GM21423 (cell line): ENCODE data around the gene RNF167.
A peak's percentile ranks its signal among the peaks of the same experiment; 100 is the strongest.

Experiments
- ATAC-seq: cut with Tn5 transposase; IDR thresholded peaks from one replicate; pipeline ENCODE4 v1.9.1; 2021; ENCODE audit warnings: mild to moderate bottlenecking, moderate library complexity; ENCODE audit not compliant: unreplicated experiment

The RNF167 gene

DNA sequence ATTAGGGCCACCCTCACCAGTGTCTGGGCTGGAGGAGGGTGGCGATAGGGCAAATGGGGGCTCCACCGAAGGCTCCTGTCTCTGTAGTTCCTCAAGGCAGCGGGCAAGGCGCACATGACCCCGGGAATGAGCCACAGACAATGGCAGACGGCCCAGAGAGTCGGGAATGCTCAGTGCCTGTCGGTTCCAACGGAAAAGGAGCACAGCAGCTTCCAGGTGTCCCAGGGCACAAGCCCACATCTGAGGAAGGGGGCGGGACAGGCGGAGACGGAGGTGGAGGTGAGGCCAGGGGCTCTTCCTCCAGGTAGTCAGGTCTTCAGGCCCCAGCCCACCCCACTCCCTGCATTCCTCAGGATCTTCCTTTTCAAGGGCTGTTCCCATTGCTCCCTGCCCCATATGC lies 32.7 kb downstream of the RNF167 start:
- no peak for ATAC-seq

DNA sequence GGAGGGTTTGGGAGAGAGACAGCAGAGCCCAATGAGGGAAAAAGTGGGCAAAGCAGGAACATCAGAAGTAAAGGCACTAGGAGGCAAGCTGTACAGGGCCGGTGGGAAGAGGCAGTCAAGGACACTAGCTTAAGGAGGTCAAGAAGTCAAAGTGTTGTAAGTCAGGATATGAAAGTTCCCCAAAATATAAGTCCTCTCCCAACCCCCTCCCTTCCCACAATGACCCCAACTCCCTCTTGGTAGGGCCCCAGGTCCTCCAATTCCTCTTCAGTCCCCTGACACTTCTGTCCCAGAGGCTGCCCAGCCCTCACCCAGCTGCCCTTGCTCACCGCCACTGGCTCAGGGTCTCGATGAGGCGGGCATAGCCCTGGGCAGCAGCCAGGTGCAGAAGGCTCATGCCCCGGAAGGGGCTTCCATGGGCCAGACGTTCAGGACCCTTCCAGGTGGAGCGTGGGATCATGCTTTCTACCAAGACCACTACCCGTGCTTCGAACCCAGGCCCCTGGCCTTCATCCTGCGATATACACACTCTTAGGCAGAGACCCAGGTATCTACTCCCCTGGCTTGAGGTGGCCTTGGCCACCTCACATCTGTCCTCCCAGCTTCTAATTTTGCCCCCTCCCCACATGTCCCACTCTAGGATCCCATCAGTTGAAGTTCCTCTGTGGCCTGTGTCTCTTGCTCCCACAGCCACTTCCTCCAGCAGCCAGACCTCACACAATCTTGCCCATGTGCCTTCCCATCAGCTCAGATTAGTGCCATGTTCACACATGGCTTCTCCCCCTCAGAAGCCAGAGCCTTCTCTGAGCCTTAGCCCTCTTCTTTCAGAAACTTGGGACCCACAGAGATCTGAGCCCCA lies 33.4 kb downstream of the RNF167 start:
- no peak for ATAC-seq

- ATAC-seq: no peak
These were observed 34.1 kb downstream of the RNF167 start for GRCh38 chr17:4974115-4974670.

- no peak for ATAC-seq
These were observed 38.7 kb downstream of the RNF167 start for GRCh38 chr17:4978726-4979125.

DNA sequence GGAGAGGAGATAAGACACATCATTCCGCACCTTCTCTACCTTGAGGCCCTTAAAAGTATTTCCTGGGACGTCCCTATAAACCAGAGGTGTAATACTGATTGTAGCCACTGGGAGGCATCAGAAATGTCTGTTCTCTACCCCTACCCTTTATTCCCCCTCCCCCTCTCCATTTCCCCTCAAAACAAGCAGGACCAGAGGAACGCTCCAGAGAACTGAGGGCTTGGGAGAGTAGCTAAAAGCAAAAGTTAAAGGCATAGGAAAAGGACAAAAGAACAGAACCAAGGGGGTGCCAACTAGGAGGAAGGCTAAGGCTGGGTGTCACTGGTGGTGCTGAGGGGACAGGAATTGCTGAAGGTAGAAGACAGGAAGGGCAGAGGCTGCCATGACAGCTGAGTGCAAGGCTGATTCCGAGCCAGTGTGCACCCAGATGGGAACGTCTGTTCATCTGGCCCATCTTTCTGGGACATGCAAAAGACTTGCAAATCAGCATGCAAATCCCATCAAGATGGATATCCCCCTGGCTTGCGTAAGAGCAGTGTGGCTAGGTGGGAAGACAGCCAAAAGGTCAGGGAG lies 40.7 kb downstream of the RNF167 start:
- no peak for ATAC-seq

GRCh38 chr17:4982305-4982704 lies 42.2 kb downstream of the RNF167 start:
- ATAC-seq: no peak

DNA sequence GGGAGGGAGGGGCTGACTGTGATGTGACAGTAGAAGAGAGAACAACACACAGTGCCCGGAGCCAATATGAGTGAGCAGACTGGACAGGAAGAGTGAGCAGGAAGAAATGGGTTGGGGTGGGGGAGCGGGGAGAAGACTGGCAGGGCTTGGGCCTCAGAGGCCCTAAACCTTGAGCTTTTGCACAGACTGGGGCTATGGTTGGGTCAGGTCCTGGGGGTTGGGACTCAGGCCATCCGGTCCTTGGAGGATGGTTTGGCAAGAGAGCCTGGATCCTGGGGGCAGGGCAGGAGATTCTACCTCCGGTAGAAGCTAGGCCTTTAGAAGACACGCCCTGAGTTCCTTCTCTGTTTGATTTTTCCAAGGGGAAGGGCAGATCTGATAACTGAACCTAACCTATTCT lies 46.3 kb downstream of the RNF167 start:
- ATAC-seq: no peak

DNA sequence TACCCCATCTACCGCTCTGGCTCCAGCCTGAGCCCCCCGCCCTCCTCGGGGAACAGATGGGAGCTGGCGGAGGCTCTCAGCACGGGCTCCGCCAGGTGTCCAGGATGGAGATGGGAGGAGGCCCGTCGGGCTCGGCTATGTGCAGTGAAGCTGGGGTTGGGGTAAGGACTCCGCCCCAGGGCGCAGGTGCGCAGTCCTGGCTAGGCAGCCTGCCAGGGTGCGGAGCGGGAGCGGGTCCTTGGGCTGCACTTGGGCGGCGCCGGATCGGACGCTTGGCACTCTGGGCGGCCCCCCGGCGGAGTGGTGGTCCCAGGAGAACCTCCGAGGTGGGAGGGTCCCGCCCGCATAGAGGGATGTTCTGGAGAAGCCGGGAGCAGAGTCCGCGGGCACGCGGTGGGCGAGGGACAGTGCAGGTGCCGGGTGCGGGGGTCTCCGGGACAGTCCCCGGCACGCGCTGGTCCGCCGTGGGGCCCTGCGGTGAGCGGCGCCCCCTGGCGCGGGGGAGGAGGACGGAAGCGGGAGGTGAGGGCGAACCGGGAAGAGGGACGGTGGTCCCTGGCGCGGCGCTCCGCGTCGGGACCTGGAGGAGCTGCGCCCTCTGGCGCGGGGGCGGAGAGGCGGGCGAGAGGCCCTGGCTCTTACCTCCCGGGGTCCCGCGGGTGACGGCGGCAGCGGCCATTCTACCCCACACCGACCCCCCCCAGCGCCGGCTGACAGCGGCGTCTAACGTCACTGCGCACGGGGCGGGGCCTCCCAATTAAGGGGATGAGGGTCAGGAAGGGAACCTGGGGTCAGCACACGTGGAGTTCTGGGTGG lies 47.1 kb downstream of the RNF167 start, which contains the start of gene CAMTA2:
TSS of gene CAMTA2 (minus strand) at position 725 of the 816 bp plus-strand sequence. CDS start 1,453 bp downstream, outside the sequence.
- peak; percentile 65 for ATAC-seq

GRCh38 chr17:4987767-4988567 lies 47.9 kb downstream of the RNF167 start:
- ATAC-seq: peak; percentile 6

- no peak for ATAC-seq
These were observed 54.1 kb downstream of the RNF167 start for GRCh38 chr17:4994081-4994595.
